B cell (primary cell): Measurements from ENCODE around the gene AVPR1B. TPM values are rescaled to one million over a fixed set of nuclear protein-coding genes. Genes with fewer than 3 reads are reported as not detected.

Source experiments
- ATAC-seq: fragments of 200-7000 bp; cut with Tn5 transposase; one replicate; pipeline ENCODE4 v1.10.0; 2021; ENCODE audit warnings: low read depth, mild to moderate bottlenecking, moderate number of reproducible peaks, moderate library complexity
- CTCF ChIA-PET: fragments of 350-600 bp; sonication (Branson Sonifier 250); formaldehyde crosslinking; loops from one replicate; lab custom pipeline; 2021; ENCODE audit warnings: antibody characterized with exemption, inconsistent platforms; lab: Charles Lee
- POLR2A ChIA-PET: fragments of 350-600 bp; sonication (Branson Sonifier 250); formaldehyde crosslinking; loops from one replicate; lab custom pipeline; 2021; ENCODE audit warnings: antibody characterized with exemption; lab: Charles Lee
- DNase-seq: peaks from one replicate; pipeline ENCODE4 v3.0.0; 2013
- H2AFZ ChIP-seq: 2 replicates; pipeline ENCODE4 v1.6.1; 2012; ENCODE audit warnings: mild to moderate bottlenecking, low read depth, low read length; ENCODE audit not compliant: insufficient read depth, poor library complexity, severe bottlenecking
- H3K27ac ChIP-seq, 2 donors: 1 replicate in 1 of 2; 2 replicates in 1 of 2; pipeline ENCODE4 v1.5.1; 2012 to 2013; ENCODE audit warnings: low read length in 2 of 2, mild to moderate bottlenecking in 2 of 2, moderate library complexity in 1 of 2
- H3K27me3 ChIP-seq, 4 experiments: fragments of 200-600 bp in 1 of 4; sonication (generic) in 1 of 4; replicated peaks in 1 of 4; 1 replicate in 2 of 4; 2 replicates in 2 of 4; pipeline versions ENCODE4 v1.6.1 to v1.7.0; 2013 to 2016; ENCODE audit warnings: low read length in 3 of 4, mild to moderate bottlenecking in 2 of 4, mixed read lengths in 1 of 4, moderate library complexity in 1 of 4; ENCODE audit not compliant: insufficient read depth in 4 of 4, control insufficient read depth in 3 of 4; ENCODE audit errors: control extremely low read depth in 1 of 4
- H3K36me3 ChIP-seq, 2 experiments: replicated peaks in 1 of 2; 1 replicate in 1 of 2; 2 replicates in 1 of 2; pipeline versions ENCODE4 v1.6.1 to v1.7.1; 2013; ENCODE audit warnings: low read length in 1 of 2; ENCODE audit not compliant: insufficient read depth in 2 of 2, control insufficient read depth in 1 of 2; ENCODE audit errors: control extremely low read depth in 1 of 2, extremely low read depth in 1 of 2
- H3K4me1 ChIP-seq, 2 donors: fragments of 200-600 bp in 1 of 2; sonication (generic) in 1 of 2; 1 replicate in 1 of 2; 2 replicates in 1 of 2; pipeline versions ENCODE4 v1.5.1 to v1.6.1; 2013 to 2017; ENCODE audit warnings: low read length in 2 of 2; ENCODE audit not compliant: control insufficient read depth in 2 of 2, insufficient read depth in 2 of 2
- H3K4me2 ChIP-seq: replicated peaks from 2 replicates; pipeline ENCODE3; 2012; ENCODE audit warnings: mild to moderate bottlenecking, low read depth, low read length; ENCODE audit not compliant: poor library complexity, severe bottlenecking
- H3K4me3 ChIP-seq, 5 experiments: fragments of 200-600 bp in 1 of 5; sonication (generic) in 1 of 5; 1 replicate in 3 of 5; 2 replicates in 2 of 5; pipeline versions ENCODE4 v1.5.1 to v1.7.0; 2011 to 2016; ENCODE audit warnings: low read length in 4 of 5, mild to moderate bottlenecking in 4 of 5, low read depth in 2 of 5, control low read depth in 1 of 5, moderate library complexity in 1 of 5; ENCODE audit not compliant: insufficient read depth in 1 of 5; ENCODE audit errors: control extremely low read depth in 1 of 5, extremely low read depth in 1 of 5
- H3K79me2 ChIP-seq: fragments of 200-600 bp; sonication (generic); one replicate; pipeline ENCODE4 v1.6.0; 2016; ENCODE audit warnings: low read length; ENCODE audit not compliant: control insufficient read depth, insufficient read depth
- H3K9ac ChIP-seq: fragments of 200-600 bp; sonication (generic); 2 replicates; pipeline ENCODE4 v1.6.1; 2017; ENCODE audit warnings: mild to moderate bottlenecking, low read length, moderate library complexity
- H3K9me3 ChIP-seq, 3 donors: one replicate each; pipeline versions ENCODE4 v1.6.1 to v1.7.1; 2013; ENCODE audit warnings: low read length in 2 of 3; ENCODE audit not compliant: control insufficient read depth in 2 of 3, insufficient read depth in 1 of 3; ENCODE audit errors: control extremely low read depth in 1 of 3
- H4K20me1 ChIP-seq: 2 replicates; pipeline ENCODE4 v1.6.0; 2012; ENCODE audit warnings: mild to moderate bottlenecking, low read length; ENCODE audit not compliant: insufficient read depth, control insufficient read depth, poor library complexity, severe bottlenecking
- H3K27ac Mint-ChIP-seq: one replicate; pipeline ENCODE4 v1.8.0; 2021; ENCODE audit warnings: mixed read lengths
- H3K27me3 Mint-ChIP-seq: one replicate; pipeline ENCODE4 v1.8.0; 2021; ENCODE audit warnings: mixed read lengths
- H3K4me1 Mint-ChIP-seq: one replicate; pipeline ENCODE4 v1.8.0; 2021; ENCODE audit warnings: mixed read lengths
- H3K4me3 Mint-ChIP-seq: one replicate; pipeline ENCODE4 v1.8.0; 2021; ENCODE audit warnings: mixed read lengths
- H3K9me3 Mint-ChIP-seq: one replicate; pipeline ENCODE4 v1.8.0; 2022; ENCODE audit warnings: mixed read lengths; ENCODE audit not compliant: insufficient read depth
- CTCF ChIP-seq: fragments of 200-600 bp; IDR thresholded peaks from one replicate; pipeline ENCODE4 v1.8.0; 2022; ENCODE audit warnings: antibody characterized with exemption, mild to moderate bottlenecking
- EZH2 ChIP-seq: IDR thresholded peaks from 2 replicates; pipeline ENCODE4 v1.6.1; 2012; ENCODE audit warnings: borderline replicate concordance, low read depth, mild to moderate bottlenecking, moderate library complexity, low read length; ENCODE audit not compliant: insufficient read depth, poor library complexity, severe bottlenecking
- WGBS: methylation state at CpG from one replicate; pipeline ENCODE4 v1.1.5; 2013; ENCODE audit warnings: missing lambda C conversion rate; ENCODE audit not compliant: insufficient coverage; 5-methylcytosine and 5-hydroxymethylcytosine counted together
- intact Hi-C: fragments of 100-400 bp; cut with micrococcal nuclease; formaldehyde crosslinking; loops from one replicate; pipeline ENCODE4 v1.10.0; 2022
- polyA plus RNA-seq: library from polyadenylated mRNA; depleted of rRNA; stranded (reverse); fragments of >200 nt; gene quantifications from 2 replicates; pipeline ENCODE4 v1.2.3, GENCODE V29; 2012
- total RNA-seq, 2 donors: library from RNA; stranded (reverse); fragments of 120-200 nt in 1 of 2; gene quantifications; 1 replicate in 1 of 2; 2 replicates in 1 of 2; pipeline versions ENCODE4 v1.2.3 to v1.2.4, GENCODE V29; 2013 to 2022

AVPR1B gene
- total and polyA plus RNA-seq, 2 donors (not counting 1 experiment from before 2014, with no cell fraction given), result 0.59 TPM; not detected in 1

DNA sequence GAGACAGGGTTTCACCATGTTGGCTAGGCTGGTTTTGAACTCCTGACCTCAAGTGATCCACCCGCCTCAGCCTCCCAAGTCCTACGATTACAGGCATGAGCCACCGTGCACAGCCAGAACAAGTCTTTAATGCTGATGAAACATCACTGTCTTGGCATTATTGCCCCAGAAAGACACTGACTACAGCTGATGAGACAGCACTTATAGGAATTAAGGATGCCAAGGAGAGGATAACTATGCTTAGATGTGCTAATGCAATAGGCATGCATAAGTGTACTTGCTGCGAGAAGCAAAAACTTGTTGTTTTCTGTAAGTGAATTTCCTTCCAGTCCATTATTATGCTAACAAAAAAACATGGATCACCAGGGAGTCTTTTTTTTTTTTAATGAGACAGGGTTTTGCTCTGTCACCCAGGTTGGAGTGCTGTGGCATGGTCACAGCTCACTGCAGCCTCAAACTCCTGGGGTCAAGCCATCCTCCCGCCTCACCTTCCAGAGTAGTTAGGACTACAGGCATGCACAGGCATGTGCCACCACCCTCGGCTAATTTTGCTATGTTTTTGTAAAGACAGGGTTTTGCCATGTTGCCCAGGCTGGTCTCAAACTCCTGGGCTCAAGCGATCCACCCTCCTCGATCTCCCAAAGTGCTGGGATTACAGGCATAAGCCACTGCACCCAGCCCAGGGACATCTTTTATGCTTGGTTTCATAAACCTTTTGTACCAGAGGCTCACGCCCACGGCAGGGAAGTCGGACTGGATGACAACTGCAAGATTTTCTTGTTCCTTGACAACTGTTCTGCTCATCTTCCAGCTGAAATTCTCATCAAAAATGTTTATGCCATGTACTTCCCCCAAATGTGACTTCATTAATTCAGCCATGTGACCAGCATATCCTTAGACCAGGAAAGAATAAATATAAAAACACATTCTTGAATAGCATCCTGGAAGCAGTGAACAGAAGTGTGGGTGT is 41.1 kb downstream of the AVPR1B start:
- Histone ChIP-seq H3K9ac (no peak overlapping the region), H3K4me3 (no peak overlapping the region), H3K4me2 (no peak overlapping the region), H3K27ac (no peak overlapping the region), H3K79me2 (no peaks in the 10 kb centered on the region), H3K4me1 (peaks cover 11 to 14% of the 10 kb centered on the region in 2 donors), H3K36me3 (no peaks in the 10 kb centered on the region), H3K9me3 (no peaks in the 10 kb centered on the region), H2AFZ (no peak overlapping the region), H3K27me3 (no peaks in the 10 kb centered on the region), H4K20me1 (no peaks in the 10 kb centered on the region)
- whole genome bisulfite sequencing, result 95% methylated on average over 10 of the region's 11 CpGs
- H3K27ac Mint-ChIP-seq, result no peak overlapping the region
- H3K9me3 Mint-ChIP-seq, result no peaks in the 10 kb centered on the region
- H3K4me3 Mint-ChIP-seq, result no peak overlapping the region
- DNase-seq (no peak), ATAC-seq (no peak)
- ChIA-PET CTCF (interaction anchor here (0.6 to 3.8 kb wide), 6 partner anchors 14 to 99 kb away, joined by 3 to 24 read pairs (median 4); no protein-coding TSS in a partner anchor), POLR2A (no interaction called here)
- intact Hi-C loops, result no loop called here
- H3K4me1 Mint-ChIP-seq, result peaks cover 26% of the 10 kb centered on the region
- TF ChIP-seq EZH2 (no peak), CTCF (no peak)
- H3K27me3 Mint-ChIP-seq, result no peaks in the 10 kb centered on the region

DNA sequence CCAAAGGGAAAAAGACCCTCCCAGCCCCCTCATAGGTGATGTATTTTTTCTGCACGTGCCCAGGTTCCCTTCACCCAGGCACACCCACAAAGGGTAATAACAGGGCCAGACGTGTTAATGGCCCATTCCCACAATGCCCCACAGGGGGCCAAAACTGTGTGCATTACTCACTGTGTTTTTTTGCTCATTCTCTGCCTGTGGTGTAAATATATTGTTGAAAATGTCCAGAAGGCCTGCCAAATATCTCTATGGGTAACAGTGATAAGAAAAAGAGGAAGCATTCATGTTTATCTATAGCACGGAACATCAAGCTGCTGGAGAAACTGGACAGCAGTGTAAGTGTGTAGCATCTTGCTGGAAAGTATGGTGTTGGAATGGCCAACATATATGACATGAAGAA is 42.3 kb downstream of the AVPR1B start:
- Histone ChIP-seq H3K4me3 (no peak overlapping the region), H4K20me1 (no peaks in the 10 kb centered on the region), H3K27ac (no peak overlapping the region), H3K9ac (no peak overlapping the region), H3K27me3 (no peaks in the 10 kb centered on the region), H3K4me2 (no peak overlapping the region), H3K9me3 (no peaks in the 10 kb centered on the region), H3K79me2 (no peaks in the 10 kb centered on the region), H2AFZ (no peak overlapping the region), H3K36me3 (no peaks in the 10 kb centered on the region), H3K4me1 (peaks cover 1 to 4% of the 10 kb centered on the region in 2 donors)
- no peak for TF ChIP-seq EZH2
- TF ChIP-seq CTCF, result no peak
- DNase-seq, result no peak
- H3K27me3 Mint-ChIP-seq, result no peaks in the 10 kb centered on the region
- H3K9me3 Mint-ChIP-seq, result no peaks in the 10 kb centered on the region
- 55% methylated on average over 3 of the region's 3 CpGs for WGBS
- H3K4me1 Mint-ChIP-seq, result peaks cover 14% of the 10 kb centered on the region
- POLR2A ChIA-PET, result interaction anchor here (0.8 kb wide), 1 partner anchor 538 kb away, joined by 6 read pairs; no protein-coding TSS in a partner anchor
- H3K4me3 Mint-ChIP-seq, result no peak overlapping the region
- intact Hi-C loops, result no loop called here
- CTCF ChIA-PET, result interaction anchor here (0.7 to 3.8 kb wide), 3 partner anchors 15 to 44 kb away, joined by 3 to 24 read pairs (median 3); no protein-coding TSS in a partner anchor
- peak overlapping the region; percentile 47 for H3K27ac Mint-ChIP-seq
- no peak for ATAC-seq
